HepG2 (cell line): ENCODE data around the gene HOXD8. TPM values are rescaled to one million over a fixed set of nuclear protein-coding genes. Genes with fewer than 3 reads are reported as not detected.

Experiments used
- ISL2 ChIP-seq: sonication (generic); formaldehyde crosslinking; IDR thresholded peaks from 2 replicates; pipeline ENCODE4 v1.5.0; 2020; ENCODE audit warnings: missing genetic modification reagents
- LRRFIP1 ChIP-seq: sonication (generic); formaldehyde crosslinking; conservative IDR thresholded peaks from 2 replicates; pipeline ENCODE4 v1.4.0; 2020; ENCODE audit warnings: missing genetic modification reagents
- MAX ChIP-seq: IDR thresholded peaks from 2 replicates; pipeline ENCODE4 v1.6.1; 2012; ENCODE audit warnings: inconsistent platforms
- NFE2L2 ChIP-seq: fragments of 150-350 bp; IDR thresholded peaks from 2 replicates; pipeline ENCODE4 v1.6.1; 2014; ENCODE audit warnings: low read length
- NFRKB ChIP-seq: fragments of 450-650 bp; IDR thresholded peaks from 2 replicates; pipeline ENCODE4 v1.6.1; 2017
- SMARCE1 ChIP-seq: fragments of 450-650 bp; IDR thresholded peaks from 2 replicates; pipeline ENCODE4 v1.6.1; 2017; ENCODE audit warnings: borderline replicate concordance
- STAG1 ChIP-seq: sonication (generic); formaldehyde crosslinking; IDR thresholded peaks from 2 replicates; pipeline ENCODE4 v1.4.0; 2020; ENCODE audit warnings: missing genetic modification reagents
- ZFP1 ChIP-seq: IDR thresholded peaks from 2 replicates; pipeline ENCODE4 v1.6.1; 2016
- ZMAT5 ChIP-seq: sonication (generic); formaldehyde crosslinking; IDR thresholded peaks from 2 replicates; pipeline ENCODE4 v1.5.0; 2020; ENCODE audit warnings: mild to moderate bottlenecking, low read depth, missing genetic modification reagents, borderline replicate concordance
- ZNF142 ChIP-seq: sonication (generic); formaldehyde crosslinking; IDR thresholded peaks from 2 replicates; pipeline ENCODE4 v1.4.0; 2020; ENCODE audit warnings: missing genetic modification reagents
- ZNF3 ChIP-seq: IDR thresholded peaks from 2 replicates; pipeline ENCODE4 v1.7.0; 2017; ENCODE audit warnings: inconsistent platforms
- ZNF34 ChIP-seq: sonication (generic); formaldehyde crosslinking; IDR thresholded peaks from 2 replicates; pipeline ENCODE4 v1.4.0; 2020; ENCODE audit warnings: mild to moderate bottlenecking, missing genetic modification reagents, borderline replicate concordance
- ZNF350 ChIP-seq: sonication (generic); formaldehyde crosslinking; IDR thresholded peaks from 2 replicates; pipeline ENCODE4 v1.4.0; 2020; ENCODE audit warnings: mild to moderate bottlenecking, low read depth, missing genetic modification reagents, borderline replicate concordance
- ZNF558 ChIP-seq: sonication (generic); formaldehyde crosslinking; IDR thresholded peaks from 2 replicates; pipeline ENCODE4 v1.9.0; 2022; ENCODE audit warnings: mild to moderate bottlenecking, missing genetic modification reagents, borderline replicate concordance
- ZNF569 ChIP-seq: sonication (generic); formaldehyde crosslinking; IDR thresholded peaks from 2 replicates; pipeline ENCODE4 v1.5.0; 2020; ENCODE audit warnings: mild to moderate bottlenecking, missing genetic modification reagents, moderate library complexity, borderline replicate concordance
- ZNF746 ChIP-seq: sonication (generic); formaldehyde crosslinking; IDR thresholded peaks from 2 replicates; pipeline ENCODE4 v1.8.0; 2022; ENCODE audit warnings: mild to moderate bottlenecking, missing genetic modification reagents
- ZNF749 ChIP-seq: sonication (generic); formaldehyde crosslinking; IDR thresholded peaks from 2 replicates; pipeline ENCODE4 v1.8.0; 2022; ENCODE audit warnings: mild to moderate bottlenecking, missing genetic modification reagents, moderate library complexity, borderline replicate concordance
- ZNF761 ChIP-seq: sonication (generic); formaldehyde crosslinking; conservative IDR thresholded peaks from 2 replicates; pipeline ENCODE4 v1.4.0; 2020; ENCODE audit warnings: mild to moderate bottlenecking, missing genetic modification reagents
- ZNF775 ChIP-seq: sonication (generic); formaldehyde crosslinking; IDR thresholded peaks from 2 replicates; pipeline ENCODE4 v1.4.0; 2020; ENCODE audit warnings: missing genetic modification reagents, mild to moderate bottlenecking, moderate library complexity, borderline replicate concordance
- ZNF776 ChIP-seq: sonication (generic); formaldehyde crosslinking; IDR thresholded peaks from 2 replicates; pipeline ENCODE4 v1.4.0; 2020; ENCODE audit warnings: mild to moderate bottlenecking, missing genetic modification reagents
- ZNF883 ChIP-seq: sonication (generic); formaldehyde crosslinking; IDR thresholded peaks from 2 replicates; pipeline ENCODE4 v1.5.1; 2020; ENCODE audit warnings: mild to moderate bottlenecking, missing genetic modification reagents; ENCODE audit errors: not compliant biosample characterization
- ZSCAN21 ChIP-seq: sonication (generic); formaldehyde crosslinking; IDR thresholded peaks from 2 replicates; pipeline ENCODE4 v1.8.0; 2022; ENCODE audit warnings: mild to moderate bottlenecking, missing genetic modification reagents, moderate library complexity, borderline replicate concordance
- polyA plus RNA-seq, 8 experiments: library from polyadenylated mRNA; depleted of rRNA in 3 of 8; stranded (reverse) in 7 of 8; unstranded in 1 of 8; fragments of >200 nt; fragmentation: Illumina TruSeq in 4 of 8; extraction: Trizol in 4 of 8; gene quantifications; 2 replicates each; pipeline versions ENCODE4 v1.2.1 to v1.2.3, GENCODE V29; 2011 to 2016; ENCODE audit warnings: low read depth in 4 of 8, missing spikeins in 1 of 8, mixed read lengths in 1 of 8; ENCODE audit not compliant: insufficient read depth in 1 of 8
- total RNA-seq, 5 experiments: library from RNA; depleted of rRNA; stranded (reverse); fragments of >200 nt; fragmentation: Illumina TruSeq; extraction: Trizol; gene quantifications; 2 replicates each; pipeline ENCODE4 v1.2.3, GENCODE V29; 2016; ENCODE audit warnings: low read depth in 1 of 5

HOXD8 gene
- total and polyA plus RNA-seq, 2 of the 13 experiments (the other 11 are each of a cell fraction or from before 2014, with no cell fraction given) = not detected

GRCh38 chr2:176096986-176097819 is 32.3 kb upstream of the HOXD8 start (continued):
- TF ChIP-seq NFRKB (no peak), LRRFIP1 (no peak), ZNF558 (CRISPR knock-in tag) (no peak; the same call in 1 of the 2 replicates), STAG1 (CRISPR knock-in tag) (peak; percentile 100), ZMAT5 (CRISPR knock-in tag) (no peak), ZNF776 (peak; percentile 83; the same call in 1 of the 2 replicates), ZNF569 (CRISPR knock-in tag) (no peak), ZNF350 (CRISPR knock-in tag) (no peak; the same call in 1 of the 2 replicates), ZNF746 (CRISPR knock-in tag) (no peak), ZNF775 (CRISPR knock-in tag) (no peak), ZFP1 (no peak), ISL2 (peak; percentile 40; the same call in 1 of the 2 replicates), SMARCE1 (no peak), ZNF34 (CRISPR knock-in tag) (no peak), NFE2L2 (no peak), ZSCAN21 (CRISPR knock-in tag) (no peak), ZNF142 (CRISPR knock-in tag) (no peak), ZNF749 (no peak), MAX (peak; percentile 43; the same call in 1 of the 2 replicates), ZNF761 (CRISPR knock-in tag) (no peak), ZNF883 (CRISPR knock-in tag) (peak; percentile 13), ZNF3 (CRISPR knock-in tag) (no peak)
